ENCODE results near the gene PIK3R2. TPM values are rescaled to one million over a fixed set of nuclear protein-coding genes. Genes with fewer than 3 reads are reported as not detected.
"Not testable (repeated sequence)": the region's sequence is repeated elsewhere in the genome, so short reads cannot be mapped to it uniquely, and the experiment has no call there.

Gene PIK3R2
- 10 to 100 TPM; 14.4 to 33.0 (median 19.8) TPM for total RNA-seq

- peak; percentile 100 for DNase-seq
- H3K27me3 ChIP-seq: no peaks in the 10 kb centered on the region
- TF ChIP-seq CTCF (IDR thresholded peaks at IDR 0.05): no peak
- TF ChIP-seq POLR2A (IDR thresholded peaks at IDR 0.05): peak; percentile 10 to 87
- H3K4me3 ChIP-seq (replicated peaks in 1 of 3): peak within 1 kb of the TSS; percentile 55 to 84 (median 70)
- H3K4me1 ChIP-seq: peaks cover 38 to 39% of the 10 kb centered on the region in 2 donors
- no peaks in the 10 kb centered on the region for H3K36me3 ChIP-seq
- intact Hi-C loops (cut with DNase I): loop anchor here (10.0 kb wide), 1 partner anchor 148 kb away; the partner anchor contains the start of gene ARRDC2
- H3K27ac ChIP-seq: peak within 1 kb of the TSS; percentile 89 to 96 (median 90)
- 0% methylated on average over 7 to 14 of the region's 86 CpGs for whole genome bisulfite sequencing, 2 donors
- H3K9me3 ChIP-seq: no peaks in the 10 kb centered on the region
Measured at GRCh38 chr19:18152817-18153555, at the start of gene PIK3R2. TSS of gene PIK3R2 (plus strand) at chr19:18153163. CDS start at chr19:18155880, 2,717 bp downstream.

GRCh38 chr19:18104793-18105131, 48.2 kb upstream of the PIK3R2 start:
- intact Hi-C loops (cut with DNase I): no loop called here
- no peaks in the 10 kb centered on the region for H3K27me3 ChIP-seq
- WGBS, 2 donors: 67 to 70% methylated on average over 5 of the region's 5 CpGs

GRCh38 chr19:18105259-18105658, 47.7 kb upstream of the PIK3R2 start:
- H3K27ac ChIP-seq; H3K4me3 ChIP-seq (replicated peaks in 1 of 3); H3K9me3 ChIP-seq; H3K4me1 ChIP-seq; H3K36me3 ChIP-seq; DNase-seq; intact Hi-C loops (cut with DNase I); H3K27me3 ChIP-seq: not testable (repeated sequence)
- WGBS, 2 donors: 80 to 93% methylated on average over 7 of the region's 7 CpGs

More at GRCh38 chr19:18104793-18105131, 48.2 kb upstream of the PIK3R2 start:
- H3K27ac ChIP-seq: peak overlapping the region in 1 of 3 donors; percentile 75
- no peaks in the 10 kb centered on the region for H3K9me3 ChIP-seq
- H3K4me3 ChIP-seq (replicated peaks in 1 of 3): peak overlapping the region in 1 of 3 donors; percentile 36
- H3K4me1 ChIP-seq: peaks cover 0 to 5% of the 10 kb centered on the region in 2 donors
- TF ChIP-seq CTCF (IDR thresholded peaks at IDR 0.05): no peak
- no peak for TF ChIP-seq POLR2A (IDR thresholded peaks at IDR 0.05)
- no peaks in the 10 kb centered on the region for H3K36me3 ChIP-seq
- no peak for DNase-seq

- intact Hi-C loops (cut with DNase I): no loop called here
- Histone ChIP-seq H3K4me3 (replicated peaks in 1 of 3) (no peak overlapping the region), H3K4me1 (peaks cover 9 to 11% of the 10 kb centered on the region in 2 donors), H3K27ac (no peak overlapping the region), H3K27me3 (no peaks in the 10 kb centered on the region), H3K36me3 (no peaks in the 10 kb centered on the region), H3K9me3 (no peaks in the 10 kb centered on the region)
- TF ChIP-seq POLR2A (IDR thresholded peaks at IDR 0.05) (no peak), CTCF (IDR thresholded peaks at IDR 0.05) (no peak)
- WGBS, 2 donors: 92 to 94% methylated on average over 9 of the region's 9 CpGs
- DNase-seq: no peak
Measured at GRCh38 chr19:18107235-18107634, 45.7 kb upstream of the PIK3R2 start.

- H3K4me1 ChIP-seq: peaks cover 9 to 11% of the 10 kb centered on the region in 2 donors
- H3K27ac ChIP-seq: no peak overlapping the region
- TF ChIP-seq CTCF (IDR thresholded peaks at IDR 0.05): no peak
- TF ChIP-seq POLR2A (IDR thresholded peaks at IDR 0.05): no peak
- no peaks in the 10 kb centered on the region for H3K9me3 ChIP-seq
- H3K4me3 ChIP-seq (replicated peaks in 1 of 3): no peak overlapping the region
- no peaks in the 10 kb centered on the region for H3K27me3 ChIP-seq
- H3K36me3 ChIP-seq: no peaks in the 10 kb centered on the region
- intact Hi-C loops (cut with DNase I): no loop called here
- DNase-seq: no peak
- 85 to 94% methylated on average over 2 of the region's 2 CpGs for WGBS, 2 donors
Measured at GRCh38 chr19:18108897-18109296, 44.1 kb upstream of the PIK3R2 start.
